ENCODE data around the gene BIRC2.

The BIRC2 gene

GRCh38 chr11:102314784-102315183 lies 32.2 kb upstream of the BIRC2 start:
- TF ChIP-seq CTCF (IDR thresholded peaks at IDR 0.05; ENCODE audit: control extremely low read depth, extremely low read depth, low read depth, missing control alignments): no peak
- ChIA-PET CTCF (interaction anchor here (1.1 to 9.6 kb wide), 10 partner anchors 14 to 351 kb away, joined by 3 to 90 read pairs (median 6); no protein-coding TSS in a partner anchor), POLR2A (no interaction called here)
- no peak for DNase-seq (ENCODE audit: extremely low spot score)

GRCh38 chr11:102316346-102316904 lies 30.6 kb upstream of the BIRC2 start:
- CTCF ChIA-PET: interaction anchor here (0.8 to 9.6 kb wide), 8 partner anchors 10 to 350 kb away, joined by 3 to 90 read pairs (median 6); no protein-coding TSS in a partner anchor
- no peak for DNase-seq (ENCODE audit: extremely low spot score)
- POLR2A ChIA-PET: no interaction called here
- no peak for TF ChIP-seq CTCF (IDR thresholded peaks at IDR 0.05; ENCODE audit: control extremely low read depth, extremely low read depth, low read depth, missing control alignments)

- peak; percentile 84 for DNase-seq (ENCODE audit: extremely low spot score)
- TF ChIP-seq CTCF (IDR thresholded peaks at IDR 0.05; ENCODE audit: control extremely low read depth, extremely low read depth, low read depth, missing control alignments): peak; percentile 8
- POLR2A ChIA-PET: interaction anchor here (1.5 kb wide), 1 partner anchor 9 kb away, joined by 3 read pairs; no protein-coding TSS in a partner anchor
- CTCF ChIA-PET: interaction anchor here (1.3 to 9.6 kb wide), 8 partner anchors 11 to 170 kb away, joined by 3 to 90 read pairs (median 5); no protein-coding TSS in a partner anchor
Observed at GRCh38 chr11:102317099-102317767, 29.8 kb upstream of the BIRC2 start, which contains the start of gene BIRC3. BIRC3 (plus strand) TSS chr11:102317484; CDS start chr11:102324510, 7,026 bp downstream.

- TF ChIP-seq CTCF (IDR thresholded peaks at IDR 0.05; ENCODE audit: control extremely low read depth, extremely low read depth, low read depth, missing control alignments): no peak
- DNase-seq (ENCODE audit: extremely low spot score): no peak
- ChIA-PET POLR2A (interaction anchor here (1.5 kb wide), 1 partner anchor 9 kb away, joined by 3 read pairs; no protein-coding TSS in a partner anchor), CTCF (interaction anchor here (1.2 to 9.6 kb wide), 8 partner anchors 23 to 349 kb away, joined by 3 to 90 read pairs (median 5); no protein-coding TSS in a partner anchor)
Observed at GRCh38 chr11:102317768-102318103, 29.3 kb upstream of the BIRC2 start.

- ChIA-PET POLR2A (interaction anchor here (0.6 to 1.5 kb wide), 2 partner anchors 8 to 32 kb away, joined by 3 to 6 read pairs; no protein-coding TSS in a partner anchor), CTCF (interaction anchor here (1.2 to 9.6 kb wide), 8 partner anchors 23 to 348 kb away, joined by 3 to 90 read pairs (median 5); no protein-coding TSS in a partner anchor)
- TF ChIP-seq CTCF (IDR thresholded peaks at IDR 0.05; ENCODE audit: control extremely low read depth, extremely low read depth, low read depth, missing control alignments): no peak
- no peak for DNase-seq (ENCODE audit: extremely low spot score)
Observed at GRCh38 chr11:102318469-102318868, 28.5 kb upstream of the BIRC2 start.

- TF ChIP-seq CTCF (IDR thresholded peaks at IDR 0.05; ENCODE audit: control extremely low read depth, extremely low read depth, low read depth, missing control alignments): no peak
- CTCF ChIA-PET: interaction anchor here (0.9 to 5.4 kb wide), 4 partner anchors 22 to 294 kb away, joined by 3 to 27 read pairs (median 10); no protein-coding TSS in a partner anchor
- DNase-seq (ENCODE audit: extremely low spot score): no peak
- POLR2A ChIA-PET: no interaction called here
Observed at GRCh38 chr11:102319544-102319943, 27.5 kb upstream of the BIRC2 start.

All from GM10248 (cell line).